ENCODE data around the gene PPM1H. TPM values are rescaled to one million over a fixed set of nuclear protein-coding genes. Genes with fewer than 3 reads are reported as not detected.
"Not testable (repeated sequence)": the region's sequence is repeated elsewhere in the genome, so short reads cannot be mapped to it uniquely, and the experiment has no call there.

Gene PPM1H
- total and polyA plus RNA-seq, 4 donors = 22.0 to 35.8 (median 26.0) TPM

GRCh38 chr12:62813031-62813829 is 121.7 kb downstream of the PPM1H start:
- Histone ChIP-seq H3K27ac (ENCODE audit: low read depth, low read length) (no peak overlapping the region), H3K27me3 (ENCODE audit: control insufficient read depth, insufficient read depth, low read length) (no peaks in the 10 kb centered on the region), H3K4me1 (ENCODE audit: control insufficient read depth, insufficient read depth, low read length) (no peaks in the 10 kb centered on the region), H3K36me3 (ENCODE audit: control insufficient read depth, insufficient read depth, low read length) (no peaks in the 10 kb centered on the region), H3K9me3 (ENCODE audit: control insufficient read depth, insufficient read depth, low read length) (no peaks in the 10 kb centered on the region), H3K4me3 (ENCODE audit: low read depth, low read length) (no peak overlapping the region)
- DNase-seq (ENCODE audit: low read depth in 4 of 6, low spot score in 6 of 6) = peak in 4 of 6 donors; percentile 47 to 92 (median 69)
- WGBS (ENCODE audit: insufficient coverage) = no CpG with 5 or more reads among the region's 18 CpGs

GRCh38 chr12:62811481-62811880 is 123.5 kb downstream of the PPM1H start:
- not testable (repeated sequence) for H3K27ac ChIP-seq (ENCODE audit: low read depth, low read length); H3K27me3 ChIP-seq (ENCODE audit: control insufficient read depth, insufficient read depth, low read length); H3K36me3 ChIP-seq (ENCODE audit: control insufficient read depth, insufficient read depth, low read length); H3K4me3 ChIP-seq (ENCODE audit: low read depth, low read length); H3K4me1 ChIP-seq (ENCODE audit: control insufficient read depth, insufficient read depth, low read length); H3K9me3 ChIP-seq (ENCODE audit: control insufficient read depth, insufficient read depth, low read length); DNase-seq (ENCODE audit: low read depth in 4 of 6, low spot score in 6 of 6)
- 86% methylated on average over 1 of the region's 4 CpGs for WGBS (ENCODE audit: insufficient coverage)

DNA sequence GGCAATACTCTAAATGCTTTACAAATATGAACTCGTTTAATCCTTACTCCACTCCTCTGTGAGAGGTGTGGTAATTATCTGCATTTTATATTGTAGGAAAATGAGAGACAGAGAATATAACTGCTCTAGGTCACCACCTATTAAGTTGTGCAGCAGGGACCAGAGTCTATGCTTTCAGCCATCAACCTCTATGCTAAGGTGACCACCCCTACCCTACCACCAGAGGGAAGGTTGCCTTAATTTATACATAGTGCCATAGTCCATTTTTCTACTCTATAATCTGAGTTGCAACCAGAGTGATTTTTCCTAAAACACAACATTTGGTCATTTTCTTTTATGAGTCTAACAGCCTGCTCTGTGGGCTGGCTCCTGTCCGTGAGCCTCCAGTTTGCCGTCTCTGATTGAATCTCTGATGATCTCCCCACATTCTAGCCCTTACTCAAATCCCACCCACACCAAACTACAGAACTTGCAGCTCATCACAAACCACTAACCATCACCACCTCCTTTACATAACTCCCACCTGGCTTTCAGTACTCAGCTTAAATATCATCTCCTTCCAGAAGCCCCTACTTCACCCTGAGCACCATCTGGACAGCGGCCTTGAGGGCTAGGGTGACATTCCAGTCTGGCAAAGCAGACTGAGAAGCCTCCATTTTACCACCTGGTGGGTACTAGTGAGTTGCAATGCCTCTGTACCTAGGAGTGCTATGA is 126.6 kb downstream of the PPM1H start:
- no peaks in the 10 kb centered on the region for H3K27me3 ChIP-seq (ENCODE audit: control insufficient read depth, insufficient read depth, low read length)
- H3K4me3 ChIP-seq (ENCODE audit: low read depth, low read length) = no peak overlapping the region
- H3K27ac ChIP-seq (ENCODE audit: low read depth, low read length) = no peak overlapping the region
- WGBS (ENCODE audit: insufficient coverage) = 87% methylated on average over 2 of the region's 4 CpGs
- no peak for DNase-seq (ENCODE audit: low read depth in 4 of 6, low spot score in 6 of 6)
- no peaks in the 10 kb centered on the region for H3K36me3 ChIP-seq (ENCODE audit: control insufficient read depth, insufficient read depth, low read length)
- no peaks in the 10 kb centered on the region for H3K4me1 ChIP-seq (ENCODE audit: control insufficient read depth, insufficient read depth, low read length)
- H3K9me3 ChIP-seq (ENCODE audit: control insufficient read depth, insufficient read depth, low read length) = no peaks in the 10 kb centered on the region

GRCh38 chr12:62806893-62807292 is 128.1 kb downstream of the PPM1H start:
- Histone ChIP-seq H3K4me3 (ENCODE audit: low read depth, low read length) (no peak overlapping the region), H3K9me3 (ENCODE audit: control insufficient read depth, insufficient read depth, low read length) (no peaks in the 10 kb centered on the region), H3K27ac (ENCODE audit: low read depth, low read length) (no peak overlapping the region), H3K4me1 (ENCODE audit: control insufficient read depth, insufficient read depth, low read length) (no peaks in the 10 kb centered on the region), H3K36me3 (ENCODE audit: control insufficient read depth, insufficient read depth, low read length) (peaks cover 1% of the 10 kb centered on the region), H3K27me3 (ENCODE audit: control insufficient read depth, insufficient read depth, low read length) (no peaks in the 10 kb centered on the region)
- WGBS (ENCODE audit: insufficient coverage) = 96% methylated on average over 2 of the region's 2 CpGs
- DNase-seq (ENCODE audit: low read depth in 4 of 6, low spot score in 6 of 6) = no peak

DNA sequence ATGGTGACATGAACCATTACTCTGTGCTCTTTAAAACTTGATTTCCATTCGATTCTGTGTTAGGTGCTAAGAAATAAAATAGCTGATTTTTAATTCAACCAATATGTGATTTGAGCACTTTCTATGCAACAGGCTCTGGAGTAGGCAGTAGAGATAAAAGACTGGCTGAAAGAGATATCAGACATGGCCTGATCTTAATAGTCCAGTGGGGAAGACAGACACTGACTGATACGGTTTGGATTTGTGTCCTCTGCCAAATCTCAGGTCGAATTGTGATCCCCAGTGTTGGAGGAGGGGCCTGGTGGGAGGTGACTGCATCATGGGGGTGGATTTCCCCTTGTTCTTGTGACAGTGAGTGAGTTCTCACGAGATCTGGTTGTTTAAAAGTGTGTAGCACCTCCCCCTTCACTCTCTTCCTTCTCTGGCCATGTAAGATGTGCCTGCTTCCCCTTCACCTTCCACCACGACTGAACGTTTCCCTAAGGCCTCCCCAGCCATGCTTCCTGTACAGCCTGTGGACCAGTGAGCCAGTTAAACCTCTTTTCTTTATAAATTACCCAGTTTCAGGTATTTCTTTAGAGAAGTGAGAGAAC is 128.6 kb downstream of the PPM1H start:
- WGBS (ENCODE audit: insufficient coverage) = 89% methylated on average over 3 of the region's 6 CpGs
- no peak for DNase-seq (ENCODE audit: low read depth in 4 of 6, low spot score in 6 of 6)
- Histone ChIP-seq H3K27ac (ENCODE audit: low read depth, low read length) (no peak overlapping the region), H3K9me3 (ENCODE audit: control insufficient read depth, insufficient read depth, low read length) (no peaks in the 10 kb centered on the region), H3K4me1 (ENCODE audit: control insufficient read depth, insufficient read depth, low read length) (no peaks in the 10 kb centered on the region), H3K27me3 (ENCODE audit: control insufficient read depth, insufficient read depth, low read length) (no peaks in the 10 kb centered on the region), H3K4me3 (ENCODE audit: low read depth, low read length) (no peak overlapping the region), H3K36me3 (ENCODE audit: control insufficient read depth, insufficient read depth, low read length) (peaks cover 7% of the 10 kb centered on the region)

DNA sequence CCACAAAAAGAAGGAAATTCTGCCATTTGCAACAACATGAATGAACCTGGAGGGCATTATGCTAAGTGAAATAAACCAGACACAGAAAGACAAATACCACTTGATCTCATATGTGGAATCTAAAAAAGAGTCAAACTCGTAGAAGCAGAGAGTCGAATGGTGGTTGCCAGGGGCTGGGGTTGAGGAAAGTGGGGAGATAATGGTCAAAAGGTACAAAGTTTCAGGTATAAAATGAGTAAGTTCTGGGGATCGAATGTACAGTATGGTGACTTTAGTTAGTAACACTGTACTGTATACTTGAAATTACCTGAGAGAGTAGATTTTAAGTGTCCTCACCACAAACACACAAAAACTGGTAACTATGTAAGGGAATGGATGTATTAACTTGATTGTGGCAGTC is 129.4 kb downstream of the PPM1H start:
- DNase-seq (ENCODE audit: low read depth in 4 of 6, low spot score in 6 of 6) = no peak
- 81% methylated on average over 2 of the region's 3 CpGs for WGBS (ENCODE audit: insufficient coverage)
- Histone ChIP-seq H3K27me3 (ENCODE audit: control insufficient read depth, insufficient read depth, low read length) (no peaks in the 10 kb centered on the region), H3K4me3 (ENCODE audit: low read depth, low read length) (no peak overlapping the region), H3K9me3 (ENCODE audit: control insufficient read depth, insufficient read depth, low read length) (no peaks in the 10 kb centered on the region), H3K36me3 (ENCODE audit: control insufficient read depth, insufficient read depth, low read length) (peaks cover 7% of the 10 kb centered on the region), H3K4me1 (ENCODE audit: control insufficient read depth, insufficient read depth, low read length) (no peaks in the 10 kb centered on the region), H3K27ac (ENCODE audit: low read depth, low read length) (no peak overlapping the region)

- Histone ChIP-seq H3K36me3 (ENCODE audit: control insufficient read depth, insufficient read depth, low read length) (peaks cover 7% of the 10 kb centered on the region), H3K9me3 (ENCODE audit: control insufficient read depth, insufficient read depth, low read length) (no peaks in the 10 kb centered on the region), H3K27ac (ENCODE audit: low read depth, low read length) (no peak overlapping the region), H3K4me3 (ENCODE audit: low read depth, low read length) (no peak overlapping the region), H3K27me3 (ENCODE audit: control insufficient read depth, insufficient read depth, low read length) (no peaks in the 10 kb centered on the region), H3K4me1 (ENCODE audit: control insufficient read depth, insufficient read depth, low read length) (no peaks in the 10 kb centered on the region)
- no peak for DNase-seq (ENCODE audit: low read depth in 4 of 6, low spot score in 6 of 6)
- 50% methylated on average over 1 of the region's 2 CpGs for WGBS (ENCODE audit: insufficient coverage)
Observed at GRCh38 chr12:62803756-62804155, 131.2 kb downstream of the PPM1H start.

GRCh38 chr12:62802984-62803383 is 132.0 kb downstream of the PPM1H start:
- Histone ChIP-seq H3K4me3 (ENCODE audit: low read depth, low read length) (no peak overlapping the region), H3K36me3 (ENCODE audit: control insufficient read depth, insufficient read depth, low read length) (peaks cover 7% of the 10 kb centered on the region), H3K27ac (ENCODE audit: low read depth, low read length) (no peak overlapping the region), H3K4me1 (ENCODE audit: control insufficient read depth, insufficient read depth, low read length) (no peaks in the 10 kb centered on the region), H3K27me3 (ENCODE audit: control insufficient read depth, insufficient read depth, low read length) (no peaks in the 10 kb centered on the region), H3K9me3 (ENCODE audit: control insufficient read depth, insufficient read depth, low read length) (no peaks in the 10 kb centered on the region)
- WGBS (ENCODE audit: insufficient coverage) = no CpG with 5 or more reads among the region's 4 CpGs
- peak in 1 of 6 donors; percentile 39 for DNase-seq (ENCODE audit: low read depth in 4 of 6, low spot score in 6 of 6)

DNA sequence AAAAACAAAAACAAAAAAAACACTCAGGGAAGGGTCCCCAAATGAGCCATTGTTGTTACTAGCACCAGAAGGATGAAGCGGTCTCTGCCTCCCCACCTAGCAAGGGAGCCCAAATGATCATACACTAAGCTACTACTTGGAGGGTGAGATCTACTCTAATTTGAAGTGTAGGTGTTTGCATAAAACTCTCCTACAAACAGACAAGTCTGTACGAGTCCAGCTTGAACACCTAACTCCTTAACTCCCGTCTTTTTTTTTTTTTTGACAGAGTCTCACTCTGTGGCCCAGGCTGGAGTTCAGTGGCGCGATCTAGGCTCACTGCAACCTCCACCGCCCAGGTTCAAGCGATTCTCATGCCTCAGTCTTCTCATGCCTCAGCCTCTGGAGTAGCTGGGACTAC is 132.6 kb downstream of the PPM1H start:
- H3K27me3 ChIP-seq (ENCODE audit: control insufficient read depth, insufficient read depth, low read length) = no peaks in the 10 kb centered on the region
- WGBS (ENCODE audit: insufficient coverage) = 100% methylated on average over 2 of the region's 7 CpGs
- no peaks in the 10 kb centered on the region for H3K9me3 ChIP-seq (ENCODE audit: control insufficient read depth, insufficient read depth, low read length)
- H3K36me3 ChIP-seq (ENCODE audit: control insufficient read depth, insufficient read depth, low read length) = peaks cover 7% of the 10 kb centered on the region
- H3K4me3 ChIP-seq (ENCODE audit: low read depth, low read length) = no peak overlapping the region
- H3K4me1 ChIP-seq (ENCODE audit: control insufficient read depth, insufficient read depth, low read length) = no peaks in the 10 kb centered on the region
- no peak for DNase-seq (ENCODE audit: low read depth in 4 of 6, low spot score in 6 of 6)
- H3K27ac ChIP-seq (ENCODE audit: low read depth, low read length) = no peak overlapping the region
